Prostate gland (tissue), 2 donors: ENCODE data around the gene KCNH6.

Experiments
- CTCF ChIP-seq, 4 experiments: fragments of 200-600 bp in 2 of 4; fragments of 450-650 bp in 2 of 4; sonication (generic) in 2 of 4; IDR thresholded peaks; 1 replicate in 3 of 4; 2 replicates in 1 of 4; pipeline ENCODE4 v1.5.1; 2016 to 2019; ENCODE audit warnings: antibody characterized with exemption in 4 of 4, mild to moderate bottlenecking in 2 of 4, moderate library complexity in 2 of 4
- POLR2A ChIP-seq: fragments of 450-650 bp; IDR thresholded peaks from one replicate; pipeline ENCODE4 v1.6.1; 2016; ENCODE audit warnings: antibody characterized with exemption, mild to moderate bottlenecking
- POLR2AphosphoS5 ChIP-seq: sonication (generic); formaldehyde crosslinking; IDR thresholded peaks from one replicate; pipeline ENCODE4 v1.6.1; 2017; ENCODE audit warnings: antibody characterized with exemption

GRCh38 chr17:63578769-63579111 lies 55.6 kb downstream of the KCNH6 start:
- TF ChIP-seq CTCF (IDR thresholded peaks at IDR 0.05) = no peak
- no peak for TF ChIP-seq POLR2AphosphoS5
- no peak for TF ChIP-seq POLR2A
